Right lobe of liver (tissue), 6 donors: ENCODE results near the gene ZMYND8. TPM values are rescaled to one million over a fixed set of nuclear protein-coding genes. Genes with fewer than 3 reads are reported as not detected.
A peak's percentile ranks its signal among the peaks of the same experiment; 100 is the strongest.

Experiments used
- ATAC-seq, 4 donors: fragments of 200-7000 bp; cut with Tn5 transposase; one replicate each; pipeline ENCODE4 v1.9.1; 2020; ENCODE audit warnings: mild to moderate bottlenecking in 4 of 4, moderate library complexity in 4 of 4
- DNase-seq, 3 donors: peaks; one replicate each; pipeline ENCODE4 v3.0.0-alpha.2; 2020
- H3K27ac ChIP-seq, 3 donors: fragments of 200-600 bp; one replicate each; pipeline ENCODE4 v1.8.0; 2022
- H3K27me3 ChIP-seq, 2 donors: fragments of 200-600 bp; one replicate each; pipeline ENCODE4 v1.8.0; 2022
- H3K36me3 ChIP-seq, 4 donors: fragments of 200-600 bp; sonication (generic) in 1 of 4; one replicate each; pipeline versions ENCODE4 v1.5.1 to v1.8.0; 2017 to 2022; ENCODE audit warnings: control low read depth in 1 of 4
- H3K4me1 ChIP-seq, 4 donors: fragments of 200-600 bp; sonication (generic) in 1 of 4; one replicate each; pipeline versions ENCODE4 v1.5.1 to v1.8.0; 2017 to 2022; ENCODE audit warnings: control low read depth in 1 of 4
- H3K4me3 ChIP-seq, 3 donors: fragments of 200-600 bp; one replicate each; pipeline ENCODE4 v1.8.0; 2022
- H3K9me3 ChIP-seq, 4 donors: fragments of 200-600 bp; sonication (generic) in 1 of 4; one replicate each; pipeline versions ENCODE4 v1.5.1 to v1.8.0; 2017 to 2022; ENCODE audit warnings: control low read depth in 1 of 4
- POLR2A ChIP-seq: fragments of 450-650 bp; IDR thresholded peaks from one replicate; pipeline ENCODE4 v1.6.1; 2017; ENCODE audit warnings: antibody characterized with exemption, mild to moderate bottlenecking
- WGBS: methylation state at CpG from one replicate; pipeline ENCODE4 v1.1.6; 2018; ENCODE audit warnings: low coverage, low lambda C conversion rate; ENCODE audit not compliant: insufficient coverage; ENCODE audit errors: missing lambda C conversion rate; 5-methylcytosine and 5-hydroxymethylcytosine counted together
- intact Hi-C, 2 donors: fragments of 100-400 bp; cut with DNase I; formaldehyde crosslinking; loops; one replicate each; pipeline versions ENCODE4 v1.11.2 to v1.14.1; 2022
- total RNA-seq, 6 experiments: library from RNA; depleted of rRNA in 2 of 6; stranded (reverse); fragments of >200 nt in 2 of 6; fragmentation: NEBNext Ultra II Directional in 3 of 6; extraction: Animal tissue kit (Norgen Biotek cat#: 25700) in 3 of 6; gene quantifications; one replicate each; pipeline versions ENCODE4 v1.1.0 to v1.2.4, GENCODE V29; 2016 to 2023
- TF ChIP-seq, protein P1 (sequence below), 4 donors: fragments of 200-600 bp in 3 of 4; fragments of 450-650 bp in 1 of 4; IDR thresholded peaks; one replicate each; pipeline versions ENCODE4 v1.5.1 to v1.8.0; 2016 to 2022; ENCODE audit warnings: antibody characterized with exemption in 4 of 4, mild to moderate bottlenecking in 2 of 4
- donor health status: DM: no; HTN: yes; CAD: no.
- donor health status: DM: no; HTN: no; CAD: no.
- donor health status: DM: no; HTN: no; CAD: no.
- donor health status: DM: no; HTN: yes; CAD: no.
- donor health status: DM: no; HTN: yes; CAD: no.

The ZMYND8 gene
- total RNA-seq, 6 experiments from 2014 or later, result 7.8 to 25.7 (median 13.8) TPM

- DNase-seq (no peak), ATAC-seq (peak in 3 of 4 donors; percentile 7 to 35 (median 8))
- Histone ChIP-seq H3K27ac (peak overlapping the region in 1 of 3 donors; percentile 59), H3K36me3 (peaks cover 0 to 9% (median 0%) of the 10 kb centered on the region in 4 donors), H3K4me3 (no peak overlapping the region), H3K9me3 (no peaks in the 10 kb centered on the region), H3K4me1 (peaks cover 0 to 22% (median 10%) of the 10 kb centered on the region in 4 donors), H3K27me3 (no peaks in the 10 kb centered on the region)
- TF ChIP-seq, protein P1, sequence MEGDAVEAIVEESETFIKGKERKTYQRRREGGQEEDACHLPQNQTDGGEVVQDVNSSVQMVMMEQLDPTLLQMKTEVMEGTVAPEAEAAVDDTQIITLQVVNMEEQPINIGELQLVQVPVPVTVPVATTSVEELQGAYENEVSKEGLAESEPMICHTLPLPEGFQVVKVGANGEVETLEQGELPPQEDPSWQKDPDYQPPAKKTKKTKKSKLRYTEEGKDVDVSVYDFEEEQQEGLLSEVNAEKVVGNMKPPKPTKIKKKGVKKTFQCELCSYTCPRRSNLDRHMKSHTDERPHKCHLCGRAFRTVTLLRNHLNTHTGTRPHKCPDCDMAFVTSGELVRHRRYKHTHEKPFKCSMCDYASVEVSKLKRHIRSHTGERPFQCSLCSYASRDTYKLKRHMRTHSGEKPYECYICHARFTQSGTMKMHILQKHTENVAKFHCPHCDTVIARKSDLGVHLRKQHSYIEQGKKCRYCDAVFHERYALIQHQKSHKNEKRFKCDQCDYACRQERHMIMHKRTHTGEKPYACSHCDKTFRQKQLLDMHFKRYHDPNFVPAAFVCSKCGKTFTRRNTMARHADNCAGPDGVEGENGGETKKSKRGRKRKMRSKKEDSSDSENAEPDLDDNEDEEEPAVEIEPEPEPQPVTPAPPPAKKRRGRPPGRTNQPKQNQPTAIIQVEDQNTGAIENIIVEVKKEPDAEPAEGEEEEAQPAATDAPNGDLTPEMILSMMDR (IDR thresholded peaks at IDR 0.05), result no peak
- no peak for TF ChIP-seq POLR2A
- WGBS, result 32% methylated on average over 6 of the region's 6 CpGs
- intact Hi-C loops, result loop anchor here in 1 of 2 donors (10.0 kb wide), 1 partner anchor 49 kb away; no protein-coding TSS in a partner anchor
Measured at GRCh38 chr20:47253872-47254271, 102.6 kb downstream of the ZMYND8 start.

- Histone ChIP-seq H3K27me3 (no peaks in the 10 kb centered on the region), H3K4me3 (no peak overlapping the region), H3K27ac (peak overlapping the region; percentile 23 to 59 (median 30)), H3K4me1 (peaks cover 0 to 22% (median 10%) of the 10 kb centered on the region in 4 donors), H3K36me3 (peaks cover 0 to 18% (median 2%) of the 10 kb centered on the region in 4 donors), H3K9me3 (no peaks in the 10 kb centered on the region)
- DNase-seq (peak; percentile 54 to 74 (median 68)), ATAC-seq (peak; percentile 80 to 91 (median 85))
- TF ChIP-seq POLR2A, result no peak
- 60% methylated on average over 1 of the region's 3 CpGs for WGBS
- intact Hi-C loops, result loop anchor here in 1 of 2 donors (10.0 kb wide), 1 partner anchor 48 kb away; no protein-coding TSS in a partner anchor
Measured at GRCh38 chr20:47252879-47253307, 103.6 kb downstream of the ZMYND8 start.

DNA sequence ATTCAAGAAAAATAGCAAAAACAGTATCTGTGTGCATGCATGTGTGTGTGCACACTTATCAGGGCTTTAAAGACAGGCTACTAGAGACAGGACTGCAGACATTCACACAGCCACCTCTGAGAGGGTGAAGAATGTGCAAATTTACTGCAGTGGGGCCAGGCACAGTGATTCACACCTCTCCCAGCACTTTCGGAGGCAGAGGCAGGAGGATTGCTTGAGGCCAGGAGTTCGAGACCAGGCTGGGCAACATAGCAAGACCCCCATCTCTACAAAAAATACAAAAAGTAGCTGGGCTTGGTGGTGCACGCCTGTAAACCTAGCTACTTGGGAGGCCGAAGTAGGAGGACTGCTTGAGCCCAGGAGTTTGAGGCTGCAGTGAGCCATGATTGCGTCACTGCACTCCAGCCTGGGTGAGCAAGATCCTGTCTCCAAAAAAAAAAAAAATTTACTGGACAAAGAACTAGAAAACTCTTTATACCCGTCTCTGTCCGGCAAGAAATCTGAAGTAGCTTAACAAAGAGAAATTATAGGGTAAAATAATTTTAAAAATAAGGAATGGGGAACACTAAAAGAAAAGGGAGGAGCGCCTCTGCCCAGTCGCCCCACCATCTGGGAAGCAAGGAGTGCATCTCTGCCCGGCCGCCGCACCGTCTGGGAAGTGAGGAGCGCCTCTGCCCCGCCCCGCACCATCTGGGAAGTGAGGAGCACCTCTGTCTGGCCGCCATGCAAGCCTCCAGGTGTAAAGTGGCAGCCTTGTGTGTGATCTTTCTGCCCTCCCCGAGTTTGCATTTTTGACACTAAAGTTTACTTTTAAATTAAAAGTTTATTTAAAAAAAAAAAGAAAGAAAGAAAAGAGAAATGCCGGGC is 105.1 kb downstream of the ZMYND8 start:
- H3K4me1 ChIP-seq, result peaks cover 0 to 22% (median 10%) of the 10 kb centered on the region in 4 donors
- whole genome bisulfite sequencing, result 95% methylated on average over 12 of the region's 19 CpGs
- peaks cover 0 to 22% (median 4%) of the 10 kb centered on the region in 4 donors for H3K36me3 ChIP-seq
- H3K27me3 ChIP-seq, result no peaks in the 10 kb centered on the region
- DNase-seq, result no peak
- no peak for TF ChIP-seq POLR2A
- TF ChIP-seq, protein P1 (IDR thresholded peaks at IDR 0.05), result no peak
- no peak overlapping the region for H3K27ac ChIP-seq
- H3K9me3 ChIP-seq, result no peaks in the 10 kb centered on the region
- no peak for ATAC-seq
- intact Hi-C loops, result loop anchor here in 1 of 2 donors (10.0 kb wide), 1 partner anchor 47 kb away; no protein-coding TSS in a partner anchor
- no peak overlapping the region for H3K4me3 ChIP-seq

- H3K4me1 ChIP-seq, result peaks cover 0 to 22% (median 10%) of the 10 kb centered on the region in 4 donors
- no peaks in the 10 kb centered on the region for H3K9me3 ChIP-seq
- H3K4me3 ChIP-seq, result no peak overlapping the region
- DNase-seq, result no peak
- intact Hi-C loops, result loop anchor here in 1 of 2 donors (10.0 kb wide), 1 partner anchor 46 kb away; no protein-coding TSS in a partner anchor
- WGBS, result 80% methylated on average over 2 of the region's 4 CpGs
- H3K36me3 ChIP-seq, result peaks cover 0 to 29% (median 11%) of the 10 kb centered on the region in 4 donors
- no peak overlapping the region for H3K27ac ChIP-seq
- no peak for TF ChIP-seq POLR2A
- TF ChIP-seq, protein P1 (IDR thresholded peaks at IDR 0.05), result no peak
- ATAC-seq, result no peak
- no peaks in the 10 kb centered on the region for H3K27me3 ChIP-seq
Measured at GRCh38 chr20:47250360-47250759, 106.1 kb downstream of the ZMYND8 start.
